ELR (cell line): ENCODE results near the gene TGFBR3.

Experiments used
- DNase-seq: peaks from one replicate; pipeline ENCODE4 v3.0.0-alpha.2; 2015; ENCODE audit warnings: low read depth

TGFBR3 gene

DNA sequence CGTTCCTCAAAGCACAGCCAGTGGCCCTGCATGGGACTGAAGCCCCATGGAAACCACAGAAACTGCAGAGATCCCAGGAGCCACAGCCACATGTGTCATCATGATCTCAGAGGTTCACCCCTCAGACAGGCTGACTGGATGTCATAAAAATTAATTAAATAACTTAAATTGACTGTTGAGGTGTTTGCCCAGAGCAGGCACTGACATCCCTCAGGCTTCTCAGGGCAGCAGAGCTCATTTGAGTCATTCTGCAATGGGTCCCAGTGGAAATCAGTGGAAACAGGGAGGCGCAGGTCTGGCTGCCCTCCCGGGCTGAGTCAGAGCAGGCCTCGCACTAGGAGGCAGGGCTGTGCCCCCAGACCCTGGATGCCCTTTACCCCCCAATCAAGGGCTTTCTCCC, 250.2 kb downstream of the TGFBR3 start:
- peak; percentile 41 for DNase-seq

DNA sequence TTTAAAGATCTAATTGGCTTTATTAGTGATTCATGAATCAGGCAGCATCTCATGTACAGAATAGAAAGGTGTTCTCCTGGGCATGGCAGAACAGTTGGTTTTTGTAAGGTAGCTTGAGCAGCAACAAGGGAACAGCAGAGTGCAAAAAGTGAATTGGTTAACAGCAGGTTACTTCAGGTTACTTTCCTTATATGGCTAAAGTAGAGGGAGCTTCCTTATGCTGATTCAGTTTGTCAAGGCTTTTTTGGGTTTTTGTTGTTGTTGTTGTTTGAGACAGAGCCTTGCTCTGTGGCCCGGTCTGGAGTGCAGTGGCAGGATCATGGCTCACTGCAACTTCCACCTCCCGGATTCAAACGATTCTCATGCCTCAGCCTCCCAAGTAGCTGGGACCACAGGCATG, 252.5 kb downstream of the TGFBR3 start:
- no peak for DNase-seq

DNA sequence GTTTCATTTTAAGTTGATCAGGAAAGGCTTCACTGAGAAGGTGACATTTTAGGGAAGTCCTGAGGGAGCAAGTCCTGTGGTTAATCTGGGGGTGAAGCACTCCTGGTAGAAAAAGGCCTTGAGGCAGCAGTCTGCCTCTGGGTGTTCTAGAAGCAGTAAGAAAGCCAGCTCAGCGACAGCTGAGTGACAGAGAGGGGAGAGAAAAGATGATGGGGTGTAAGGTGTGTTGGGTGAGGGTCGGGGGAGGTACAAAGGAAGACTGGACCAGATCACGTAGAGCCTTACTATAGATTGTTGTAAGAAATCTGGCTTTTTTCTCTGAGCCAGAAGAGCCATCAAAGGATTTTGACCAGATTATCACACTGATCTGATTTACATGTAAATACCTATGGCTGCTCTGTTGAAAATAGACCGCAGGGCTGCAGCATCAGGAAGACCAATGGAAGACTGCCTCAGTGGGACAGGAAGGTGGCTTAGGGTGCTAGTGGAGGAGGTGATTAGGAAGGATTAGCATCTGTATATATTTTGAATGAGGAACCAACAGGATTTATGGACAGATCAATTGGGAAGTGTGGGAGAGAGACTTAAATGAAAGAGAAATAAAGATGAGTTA, 254.1 kb downstream of the TGFBR3 start:
- no peak for DNase-seq

DNA sequence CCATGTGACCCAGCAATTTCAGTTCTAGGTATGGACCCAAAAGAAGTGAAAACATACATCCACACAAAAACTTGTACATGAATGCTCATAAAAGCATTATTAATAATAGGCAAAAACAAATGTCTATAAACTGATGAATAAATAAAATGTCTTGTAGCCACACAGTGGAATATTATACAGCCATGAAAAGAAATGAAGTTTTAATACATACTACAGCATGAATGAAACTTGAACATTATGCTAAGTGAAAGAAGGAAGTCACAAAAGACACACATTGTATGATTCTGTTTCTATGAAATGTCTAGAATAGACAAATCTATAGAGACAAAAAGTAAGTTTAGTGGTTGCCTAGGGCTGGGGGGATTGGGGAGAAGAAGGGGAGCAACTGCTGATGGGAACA, 255.1 kb downstream of the TGFBR3 start:
- DNase-seq: no peak
